HG03159 (cell line): Measurements from ENCODE around the gene KCNJ15.

Experiments used
- ATAC-seq: cut with Tn5 transposase; IDR thresholded peaks from one replicate; pipeline ENCODE4 v1.9.1; 2021; ENCODE audit warnings: mild to moderate bottlenecking, moderate library complexity; ENCODE audit not compliant: unreplicated experiment

Gene KCNJ15

DNA sequence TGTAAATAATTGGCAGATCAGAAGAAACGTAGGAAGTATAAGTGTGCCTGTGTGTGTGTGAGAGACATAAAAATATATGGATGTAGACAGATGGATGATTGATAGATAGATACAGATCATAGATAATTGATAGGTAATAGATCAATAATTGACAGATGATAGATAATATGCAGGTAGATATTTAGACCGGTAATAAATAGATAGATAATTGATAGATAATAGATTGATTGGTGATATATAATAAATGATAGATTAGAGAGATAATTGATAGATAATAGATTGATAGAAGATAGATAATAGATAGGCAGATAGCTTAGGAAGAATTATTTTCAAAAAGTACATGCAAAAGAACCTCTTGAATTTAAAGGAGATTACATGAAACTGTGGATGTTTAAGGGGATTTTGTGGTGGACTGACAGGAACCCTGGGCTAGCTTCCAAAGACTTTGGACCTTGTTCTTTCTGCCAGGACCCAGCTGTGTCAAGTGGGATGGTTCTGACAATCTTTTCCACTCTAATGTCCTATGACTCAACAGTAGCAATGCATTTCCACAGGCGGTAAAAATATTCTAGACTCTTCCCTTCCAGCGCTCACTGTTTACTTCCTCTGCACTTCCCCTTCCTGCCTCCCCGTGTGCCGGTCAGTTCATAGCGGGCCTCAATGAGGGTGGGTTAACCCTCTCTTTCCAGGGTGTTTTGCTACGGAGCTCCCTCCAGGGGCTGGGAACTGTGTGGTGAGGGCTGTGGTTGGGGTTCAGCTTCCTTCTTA, 39.4 kb downstream of the KCNJ15 start:
- ATAC-seq = no peak

DNA sequence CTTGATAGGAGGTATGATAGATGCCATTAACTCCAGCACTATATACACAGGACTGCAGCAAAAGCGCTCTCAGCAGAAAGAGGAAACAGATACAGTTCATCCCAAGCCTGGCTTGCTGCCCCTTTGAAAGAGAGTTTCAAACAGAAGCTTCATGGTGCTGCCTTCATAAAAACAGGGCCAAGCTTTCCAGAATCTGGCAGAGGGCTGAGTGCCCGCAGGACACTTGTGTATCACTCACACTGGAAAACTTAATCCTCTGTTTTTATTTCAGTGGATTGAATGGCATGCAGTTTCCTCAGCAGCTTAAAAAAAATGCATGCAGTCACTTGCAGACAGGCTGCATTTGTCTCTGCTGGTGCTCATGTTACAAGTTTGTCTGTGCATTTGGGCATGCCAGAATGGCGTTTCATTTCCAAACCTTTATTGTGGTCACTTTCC, 40.4 kb downstream of the KCNJ15 start:
- no peak for ATAC-seq

DNA sequence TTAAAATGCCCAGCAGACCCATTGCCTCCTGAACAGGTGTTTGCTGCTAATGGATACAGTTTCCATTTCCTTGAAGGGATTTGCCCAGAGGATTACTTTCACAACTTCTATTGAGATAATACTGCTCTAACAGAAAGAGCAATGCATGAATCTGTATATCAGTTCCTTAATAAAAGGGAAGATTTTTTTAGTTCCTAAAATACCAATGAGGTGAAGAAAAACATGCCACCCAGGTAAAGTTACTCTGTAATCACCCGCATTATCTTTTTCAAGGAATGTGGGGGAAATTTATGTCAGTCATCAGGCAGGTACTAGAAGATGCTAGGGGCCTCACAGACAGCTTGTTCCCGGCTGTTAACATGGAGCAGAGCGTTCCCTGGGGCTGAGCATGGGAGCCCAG, 41.1 kb downstream of the KCNJ15 start:
- no peak for ATAC-seq

DNA sequence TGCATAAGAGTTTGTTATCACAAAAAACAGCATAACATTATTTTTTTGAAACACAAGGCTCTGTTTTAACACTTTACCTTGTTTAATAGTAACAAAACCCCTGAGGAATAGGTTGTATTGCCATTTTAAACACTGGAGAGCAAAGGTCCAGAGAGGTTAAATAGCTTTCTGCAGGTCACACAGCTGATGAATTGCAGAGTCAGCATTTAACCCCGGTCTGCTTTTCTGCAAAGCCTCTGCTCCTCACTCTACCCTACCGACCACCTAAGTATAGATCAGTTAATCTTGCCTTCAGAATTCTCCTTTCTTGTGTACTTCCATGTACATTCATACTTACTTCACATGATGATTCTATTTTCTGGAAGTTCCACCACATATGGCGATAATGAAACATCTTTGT, 42.0 kb downstream of the KCNJ15 start:
- no peak for ATAC-seq

DNA sequence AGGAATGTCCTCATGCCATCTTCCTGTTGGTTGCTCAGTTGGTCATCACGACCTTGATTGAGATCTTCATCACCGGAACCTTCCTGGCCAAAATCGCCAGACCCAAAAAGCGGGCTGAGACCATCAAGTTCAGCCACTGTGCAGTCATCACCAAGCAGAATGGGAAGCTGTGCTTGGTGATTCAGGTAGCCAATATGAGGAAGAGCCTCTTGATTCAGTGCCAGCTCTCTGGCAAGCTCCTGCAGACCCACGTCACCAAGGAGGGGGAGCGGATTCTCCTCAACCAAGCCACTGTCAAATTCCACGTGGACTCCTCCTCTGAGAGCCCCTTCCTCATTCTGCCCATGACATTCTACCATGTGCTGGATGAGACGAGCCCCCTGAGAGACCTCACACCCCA, 42.9 kb downstream of the KCNJ15 start:
- ATAC-seq = no peak

DNA sequence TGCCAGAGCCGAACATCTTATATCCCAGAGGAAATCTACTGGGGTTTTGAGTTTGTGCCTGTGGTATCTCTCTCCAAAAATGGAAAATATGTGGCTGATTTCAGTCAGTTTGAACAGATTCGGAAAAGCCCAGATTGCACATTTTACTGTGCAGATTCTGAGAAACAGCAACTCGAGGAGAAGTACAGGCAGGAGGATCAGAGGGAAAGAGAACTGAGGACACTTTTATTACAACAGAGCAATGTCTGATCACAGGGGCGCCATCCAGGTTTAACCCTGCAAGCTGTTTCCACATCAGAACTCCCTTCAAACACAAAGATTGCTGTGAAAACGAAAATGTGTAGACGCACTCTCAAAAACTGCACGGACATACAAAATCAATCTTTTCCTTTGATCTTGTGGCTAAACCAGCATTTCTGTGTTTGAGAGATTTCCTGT, 43.4 kb downstream of the KCNJ15 start:
- no peak for ATAC-seq

DNA sequence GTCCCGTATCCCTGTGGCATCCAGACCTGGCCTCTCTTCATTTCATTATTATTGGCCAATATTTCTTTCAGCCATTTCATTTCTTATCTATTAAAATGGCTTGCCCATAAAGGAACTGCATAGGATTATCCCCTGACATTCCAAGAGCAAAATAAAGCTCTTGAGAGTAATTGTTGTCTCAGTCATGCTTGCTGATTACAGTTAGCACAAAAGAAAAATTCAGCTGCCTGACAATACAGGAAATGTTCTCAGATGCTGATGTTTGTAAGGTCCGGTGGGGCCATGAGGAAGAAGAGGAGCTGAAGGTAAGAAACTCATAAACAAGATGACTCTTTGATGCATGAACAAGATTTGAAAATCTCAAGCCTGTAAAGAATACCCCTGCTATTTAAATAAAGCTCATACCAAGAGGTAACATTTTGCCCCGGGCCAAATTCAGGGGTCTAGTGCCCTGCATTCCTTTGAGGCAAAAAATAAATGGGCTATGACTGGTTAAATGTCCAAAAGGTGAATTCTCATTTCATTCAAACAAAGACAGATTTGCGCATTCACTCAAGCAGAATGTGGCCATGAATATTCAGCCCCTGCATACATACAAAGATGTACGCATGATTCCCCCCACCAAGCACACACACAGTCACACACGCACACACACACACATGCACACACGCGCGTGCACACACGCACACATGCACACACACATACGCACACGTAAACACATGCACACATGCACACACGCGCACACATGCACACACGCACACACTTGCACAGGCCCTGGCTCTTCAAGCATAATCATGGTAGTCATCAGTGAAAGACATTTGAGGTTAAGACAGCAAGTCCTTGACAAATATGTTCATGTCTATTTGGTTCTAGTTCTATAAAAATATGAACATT, 44.8 kb downstream of the KCNJ15 start:
- ATAC-seq = no peak

DNA sequence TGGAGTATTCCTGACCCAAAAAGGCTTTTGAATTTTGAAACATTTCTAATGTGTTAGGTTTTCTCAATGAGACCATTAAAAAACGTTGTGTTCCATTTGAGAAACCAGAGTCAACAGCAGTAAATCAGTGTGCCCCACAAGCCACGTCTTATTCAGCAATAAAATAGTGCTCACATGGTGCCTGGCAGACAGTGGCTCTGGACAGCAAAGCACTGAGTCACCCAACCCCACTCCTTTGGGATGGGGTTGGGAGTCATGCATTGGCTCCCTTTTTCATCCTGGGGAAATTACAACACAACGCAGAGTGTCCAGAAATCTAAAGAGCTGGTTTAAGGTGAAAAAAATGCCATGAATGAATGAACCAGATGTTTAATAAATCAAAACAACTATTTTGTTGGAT, 46.5 kb downstream of the KCNJ15 start:
- ATAC-seq = no peak

DNA sequence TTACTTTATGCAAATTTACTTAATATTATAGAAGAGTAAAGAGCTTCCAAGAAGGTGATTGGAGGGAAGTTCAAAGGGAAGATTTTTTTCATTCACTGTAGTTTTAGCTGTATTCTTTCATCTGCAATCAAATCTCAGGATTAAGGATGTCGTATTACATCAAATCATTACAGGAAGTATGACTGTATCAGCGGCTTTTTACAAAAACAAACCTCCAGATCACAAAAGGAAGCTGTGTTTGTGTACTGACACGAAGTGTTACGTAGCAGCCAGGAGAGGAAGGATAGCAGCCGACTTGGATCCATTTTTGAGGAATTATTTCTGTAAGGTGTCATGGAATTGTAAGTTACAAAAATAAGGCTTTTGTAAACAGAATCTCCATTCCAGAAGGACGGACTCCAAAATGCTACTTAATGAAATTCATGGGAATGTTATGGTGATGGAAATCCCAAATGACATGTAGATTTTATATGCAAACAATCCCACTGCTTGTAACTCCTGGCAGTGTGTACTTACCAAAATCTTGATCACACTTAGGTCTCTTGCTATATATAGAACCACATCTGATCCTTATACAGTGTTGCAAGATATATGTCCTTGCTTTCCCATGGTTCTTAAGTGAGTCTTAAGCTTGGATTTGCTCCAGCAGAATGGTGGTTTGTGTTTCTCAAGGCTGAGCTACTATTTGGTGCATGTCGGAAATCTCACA, 49.8 kb downstream of the KCNJ15 start:
- ATAC-seq = no peak

DNA sequence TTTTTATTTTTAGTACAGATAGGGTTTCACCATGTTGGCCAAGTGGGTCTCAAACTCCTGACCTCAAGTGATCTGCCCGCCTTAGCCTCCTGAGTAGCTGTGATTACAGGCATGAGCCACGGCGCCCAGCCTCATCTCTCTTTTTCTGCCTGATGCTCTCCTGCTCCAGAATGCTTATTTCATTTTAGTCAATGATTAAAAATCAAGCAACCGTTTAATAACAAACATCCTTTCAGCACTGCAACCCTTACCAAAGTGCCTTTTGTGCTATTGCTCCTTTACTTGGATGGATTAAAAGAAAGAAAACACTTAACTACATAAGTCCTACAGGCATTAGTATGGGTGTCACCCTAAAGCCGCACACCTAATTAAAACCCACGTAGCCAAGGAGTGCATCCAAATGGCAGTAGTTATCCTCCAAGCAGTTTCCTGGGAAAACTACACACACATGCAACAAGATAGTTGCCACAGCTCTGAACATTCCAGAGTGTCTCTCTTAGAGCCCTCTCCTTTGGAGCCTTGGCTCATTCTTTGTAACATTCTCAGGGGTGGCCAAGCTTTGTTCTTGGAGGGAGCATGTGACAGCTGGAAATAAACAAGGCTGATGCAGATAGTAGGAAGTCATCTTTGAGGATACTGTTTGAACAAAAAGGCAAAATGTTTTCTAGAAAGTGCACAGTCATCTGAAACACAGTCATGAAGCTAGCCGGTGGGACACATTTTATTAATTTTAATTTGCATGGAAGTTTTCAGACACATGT, 51.2 kb downstream of the KCNJ15 start:
- no peak for ATAC-seq

DNA sequence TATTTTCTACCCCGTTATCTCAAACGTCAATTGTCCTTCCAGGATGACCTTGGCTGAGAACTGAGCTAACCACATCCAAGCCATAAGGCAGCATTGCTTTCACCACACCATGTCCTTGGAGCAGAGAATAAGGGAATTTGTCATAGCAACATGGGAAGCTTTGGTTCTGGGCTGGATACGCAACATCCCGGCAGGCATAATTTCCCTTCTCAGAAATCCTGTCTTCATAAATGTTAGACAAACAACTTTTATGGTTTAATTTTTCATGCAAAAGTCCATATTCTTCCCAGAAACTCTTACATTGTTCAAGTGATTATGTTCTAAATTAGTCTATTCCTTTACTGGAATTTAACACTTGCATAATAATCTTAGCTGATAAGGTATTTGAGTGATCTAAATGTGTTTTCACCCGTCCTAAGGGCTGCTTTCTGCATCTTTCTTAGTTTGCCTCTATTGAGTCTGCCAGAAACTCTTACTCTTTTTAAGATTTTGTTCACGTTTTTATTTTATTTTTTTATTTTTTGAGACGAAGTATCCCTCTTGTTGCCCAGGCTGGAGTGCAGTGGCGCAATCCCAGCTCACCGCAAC, 51.8 kb downstream of the KCNJ15 start:
- no peak for ATAC-seq

DNA sequence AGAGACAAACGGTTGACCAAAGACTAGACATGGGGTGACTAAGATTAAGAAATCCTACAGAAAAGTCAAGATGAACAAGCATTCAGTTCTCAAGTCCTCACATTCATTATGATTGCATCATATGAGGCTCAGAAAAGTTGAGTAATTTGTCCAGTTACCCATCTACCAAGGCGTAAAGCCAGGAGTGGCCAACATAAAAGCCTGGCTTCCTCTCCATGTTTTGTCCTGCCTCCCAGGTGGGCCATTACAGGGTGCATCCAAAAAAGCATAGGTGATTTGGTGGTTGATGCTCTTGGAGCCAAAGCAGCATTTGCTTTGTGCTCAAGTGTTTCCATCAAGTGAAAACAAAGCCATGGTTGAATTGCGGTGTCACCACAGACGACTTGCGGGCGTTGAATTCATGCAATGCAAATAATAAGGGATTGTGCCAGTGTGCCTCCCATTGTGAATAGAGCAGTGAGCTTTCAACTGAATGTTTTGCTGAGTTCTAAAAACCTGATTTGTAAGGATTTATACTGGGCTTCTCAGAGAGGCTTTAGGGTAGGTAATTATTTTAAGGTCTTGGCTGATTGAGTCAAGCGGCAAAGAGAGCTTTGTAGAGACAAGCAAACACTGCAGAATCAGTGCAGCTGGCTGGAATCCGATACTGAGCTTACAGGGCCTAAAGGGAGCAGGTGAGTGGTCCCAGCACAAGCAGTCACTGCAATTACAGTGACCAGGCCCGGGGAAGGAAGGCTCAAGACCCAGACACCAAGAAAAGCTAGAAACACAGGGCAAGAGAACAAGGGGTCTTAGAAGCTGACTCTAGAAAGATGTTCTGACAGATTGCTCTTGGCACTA, 54.1 kb downstream of the KCNJ15 start:
- no peak for ATAC-seq

DNA sequence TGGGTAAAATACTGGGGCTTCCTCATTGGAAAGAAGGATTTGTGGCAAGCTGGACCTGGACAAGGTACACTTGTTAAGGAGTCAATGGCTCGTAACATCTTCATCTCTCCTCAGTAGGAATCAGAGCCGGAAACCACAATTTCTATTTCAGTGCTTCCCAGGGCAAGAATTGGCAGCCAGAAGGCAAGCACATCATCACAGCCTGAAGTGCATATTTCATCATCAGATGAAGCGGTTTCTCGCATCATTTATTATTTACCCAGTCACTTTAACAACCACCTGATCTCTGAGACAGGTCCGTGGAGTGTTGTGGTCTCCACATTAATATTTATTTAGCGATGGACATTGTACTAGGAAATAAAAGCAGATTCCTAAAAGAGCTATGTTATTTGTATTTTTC, 55.0 kb downstream of the KCNJ15 start:
- no peak for ATAC-seq

DNA sequence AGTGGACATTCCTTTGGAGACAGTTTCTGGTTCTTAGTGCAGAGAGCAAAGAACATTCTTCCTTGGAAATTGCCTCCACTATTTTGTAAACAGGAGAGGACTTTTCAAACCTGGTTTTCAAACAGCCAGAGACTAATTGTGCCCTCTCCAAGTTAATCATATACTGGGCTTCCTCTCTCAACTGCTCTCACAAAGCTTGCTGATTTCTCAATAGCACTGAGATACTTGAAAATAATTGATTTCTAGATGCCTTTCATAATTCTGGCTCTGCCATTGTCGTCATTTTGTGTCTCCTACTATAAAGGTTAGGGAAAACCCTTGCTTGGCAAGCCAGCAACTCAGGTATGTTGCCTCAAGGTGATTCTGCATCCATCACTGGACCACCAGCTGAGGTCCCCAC, 56.0 kb downstream of the KCNJ15 start:
- no peak for ATAC-seq

DNA sequence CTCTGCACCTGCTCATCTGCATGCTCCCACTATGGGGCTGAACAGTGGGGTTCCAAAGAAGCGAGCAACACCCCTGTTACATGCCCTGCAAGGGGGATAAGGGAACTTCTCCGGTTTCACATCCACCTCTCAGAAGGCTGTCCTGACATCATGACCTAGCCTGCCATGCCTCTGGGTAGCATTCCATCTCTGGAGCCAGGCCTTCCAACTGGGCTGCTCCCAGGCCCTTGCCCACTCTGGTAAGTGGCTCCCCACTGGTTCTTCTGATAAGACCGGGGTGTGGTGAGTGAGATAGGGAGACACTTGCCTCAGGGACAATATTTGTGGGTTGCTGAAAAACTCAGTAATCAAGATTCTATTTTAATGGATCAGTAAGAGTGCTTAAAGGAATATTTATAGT, 57.8 kb downstream of the KCNJ15 start:
- ATAC-seq = no peak

DNA sequence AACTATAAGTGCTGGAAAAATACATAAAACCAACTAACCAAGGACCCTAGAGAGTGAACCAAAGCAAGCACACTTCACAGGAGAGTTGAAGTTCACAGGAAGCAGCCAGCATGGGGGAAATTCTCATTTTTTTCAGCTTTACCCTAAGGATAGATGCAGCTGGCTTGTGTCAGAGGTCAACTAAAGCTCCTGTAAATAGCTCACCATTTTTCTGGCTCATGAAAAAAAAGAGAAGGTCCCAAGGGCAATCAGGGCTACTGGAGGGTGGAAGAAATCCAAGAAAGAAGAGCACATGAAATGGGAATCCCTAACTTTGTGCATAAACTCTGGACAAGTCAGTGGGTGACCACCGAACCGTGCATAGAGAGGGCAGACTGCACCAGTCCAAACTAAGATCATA, 58.3 kb downstream of the KCNJ15 start:
- no peak for ATAC-seq

DNA sequence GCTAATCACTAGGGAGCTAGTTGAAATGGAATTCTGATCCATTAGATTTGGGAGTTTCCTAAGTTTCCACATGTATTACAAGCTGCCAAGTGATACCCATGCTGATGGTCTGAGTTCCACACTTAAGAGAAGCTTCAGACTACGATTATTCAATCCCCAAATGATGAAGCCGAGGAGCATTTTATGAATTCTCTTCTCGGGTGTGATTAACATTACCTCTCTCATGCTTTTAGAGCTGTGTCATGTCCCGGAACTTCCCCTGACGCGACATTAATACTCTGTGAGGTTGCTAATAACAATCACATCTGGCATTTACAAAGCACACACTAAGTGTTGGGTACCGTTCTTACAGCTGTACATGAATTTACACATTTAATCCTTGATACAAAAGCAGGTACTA, 63.0 kb downstream of the KCNJ15 start:
- ATAC-seq = no peak

DNA sequence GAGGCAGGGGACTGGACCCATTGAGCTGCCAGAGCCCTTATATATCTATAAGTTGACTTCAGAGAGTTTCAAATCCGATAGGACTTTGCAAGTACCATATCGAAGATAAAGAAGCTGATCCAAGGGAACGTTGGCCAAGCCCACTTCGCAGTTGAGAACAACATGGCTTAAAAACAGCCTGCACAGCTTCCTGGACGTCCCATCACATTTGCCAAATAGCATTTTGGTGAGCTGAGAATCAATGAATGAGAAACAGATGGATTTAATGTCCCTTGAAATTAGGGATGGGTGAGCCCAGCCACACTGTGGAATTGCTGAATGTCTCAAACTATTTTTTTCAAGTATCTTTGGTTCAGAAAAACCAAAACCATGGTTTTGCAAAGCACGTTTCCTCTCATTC, 64.8 kb downstream of the KCNJ15 start:
- ATAC-seq = no peak

DNA sequence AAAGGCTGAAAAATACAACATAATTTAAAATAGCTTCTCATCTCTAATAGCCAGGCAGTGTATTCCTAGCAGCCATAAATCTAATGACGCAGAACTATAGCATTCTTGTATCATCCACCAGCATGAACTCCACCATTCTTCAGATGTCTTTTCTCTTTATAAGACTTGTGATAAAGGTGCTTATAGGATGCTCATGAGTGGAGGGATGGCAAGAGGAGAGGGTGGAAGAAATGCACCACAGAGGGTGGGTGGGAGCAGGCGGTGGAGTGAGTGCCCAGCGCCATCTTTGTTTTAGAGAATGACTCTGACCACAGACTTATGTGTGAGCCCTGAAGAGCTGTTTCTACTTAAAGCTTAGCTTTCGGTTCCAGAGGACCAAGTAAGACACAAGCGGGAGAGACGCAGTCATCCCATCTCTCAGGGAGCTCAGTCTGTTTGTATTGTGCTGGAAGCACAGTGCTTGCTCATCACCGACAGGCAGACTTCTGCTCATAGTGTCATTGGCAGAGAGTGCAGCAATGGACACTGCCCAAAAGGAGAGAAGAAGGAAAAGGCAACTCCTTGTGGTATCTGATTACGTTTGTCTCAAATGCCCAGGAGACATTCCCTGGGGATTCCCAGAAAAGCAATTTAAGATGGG, 65.6 kb downstream of the KCNJ15 start:
- ATAC-seq = no peak
